Neural cell (in vitro differentiated cells): Measurements from ENCODE around the gene RNF223. TPM values are rescaled to one million over a fixed set of nuclear protein-coding genes. Genes with fewer than 3 reads are reported as not detected.

Experiments
- H2AFZ ChIP-seq: fragments of 200-600, 300-800 bp; sonication (generic), shearing (Covaris generic); 2 replicates; pipeline ENCODE4 v1.6.0; 2014; ENCODE audit warnings: low read depth, mild to moderate bottlenecking, antibody characterized with exemption, low read length, moderate library complexity
- H3F3A ChIP-seq: fragments of 200-600 bp; shearing (Covaris generic); 2 replicates; pipeline ENCODE4 v1.6.1; 2016; ENCODE audit warnings: mild to moderate bottlenecking, moderate library complexity, mixed read lengths, antibody characterized with exemption, low read length; ENCODE audit not compliant: insufficient read depth, poor library complexity, severe bottlenecking
- H3K27ac ChIP-seq: fragments of 200-600, 300-800 bp; sonication (generic), shearing (Covaris generic); 2 replicates; pipeline ENCODE4 v1.5.1; 2014; ENCODE audit warnings: mild to moderate bottlenecking, low read length, moderate library complexity
- H3K27me3 ChIP-seq: fragments of 300-800, 200-600 bp; sonication (generic), shearing (Covaris generic); 2 replicates; pipeline ENCODE4 v1.6.0; 2014; ENCODE audit warnings: mild to moderate bottlenecking, low read depth, low read length, moderate library complexity; ENCODE audit not compliant: insufficient read depth
- H3K36me3 ChIP-seq: fragments of 300-800, 200-600 bp; sonication (generic), shearing (Covaris generic); 2 replicates; pipeline ENCODE4 v1.5.1; 2014; ENCODE audit warnings: mild to moderate bottlenecking, antibody characterized with exemption, low read length, moderate library complexity; ENCODE audit not compliant: insufficient read depth
- H3K4me2 ChIP-seq: fragments of 300-800, 200-600 bp; sonication (generic), shearing (Covaris generic); 2 replicates; pipeline ENCODE4 v1.6.0; 2014; ENCODE audit warnings: mild to moderate bottlenecking, low read length
- H3K4me3 ChIP-seq: fragments of 300-800, 200-600 bp; sonication (generic), shearing (Covaris generic); 2 replicates; pipeline ENCODE4 v1.5.1; 2014; ENCODE audit warnings: mild to moderate bottlenecking, low read length, moderate library complexity
- H3K79me2 ChIP-seq: fragments of 200-600 bp; shearing (Covaris generic); replicated peaks from 2 replicates; pipeline ENCODE4 v1.6.0; 2014; ENCODE audit warnings: mild to moderate bottlenecking, low read length, moderate library complexity; ENCODE audit not compliant: insufficient read depth
- H3K9ac ChIP-seq: fragments of 300-800, 200-600 bp; sonication (generic), shearing (Covaris generic); 2 replicates; pipeline ENCODE4 v1.6.1; 2016; ENCODE audit warnings: mild to moderate bottlenecking, low read length, mixed read lengths
- H3K9me2 ChIP-seq: fragments of 200-600 bp; shearing (Covaris generic); 2 replicates; pipeline ENCODE4 v1.6.1; 2016; ENCODE audit warnings: mild to moderate bottlenecking, low read length, mixed read lengths; ENCODE audit not compliant: insufficient read depth
- H3K9me3 ChIP-seq: fragments of 200-600, 300-800 bp; sonication (generic), shearing (Covaris generic); 2 replicates; pipeline ENCODE4 v1.6.1; 2016; ENCODE audit warnings: mild to moderate bottlenecking, mixed run types, low read length, moderate library complexity, mixed read lengths
- H4K20me1 ChIP-seq: fragments of 200-600 bp; shearing (Covaris generic); 2 replicates; pipeline ENCODE4 v1.6.1; 2016; ENCODE audit warnings: mild to moderate bottlenecking, mixed run types; ENCODE audit not compliant: insufficient read depth
- EP300 ChIP-seq: fragments of 450-650 bp; conservative IDR thresholded peaks from 2 replicates; pipeline ENCODE4 v1.6.1; 2014; ENCODE audit warnings: antibody characterized with exemption, mild to moderate bottlenecking, moderate library complexity; ENCODE audit not compliant: poor library complexity, severe bottlenecking
- EZH2 ChIP-seq: fragments of 200-600, 300-800 bp; shearing (Covaris generic), sonication (generic); IDR thresholded peaks from 2 replicates; pipeline ENCODE4 v1.6.1; 2014; ENCODE audit warnings: antibody characterized with exemption, low read length, borderline replicate concordance, mild to moderate bottlenecking; ENCODE audit not compliant: insufficient read depth, poor library complexity, severe bottlenecking
- MXI1 ChIP-seq: fragments of 450-650 bp; conservative IDR thresholded peaks from 2 replicates; pipeline ENCODE4 v1.6.1; 2014; ENCODE audit warnings: antibody characterized with exemption, mild to moderate bottlenecking; ENCODE audit not compliant: poor library complexity, severe bottlenecking
- POLR2AphosphoS5 ChIP-seq: IDR thresholded peaks from 2 replicates; pipeline ENCODE4 v1.6.1; 2012
- RAD21 ChIP-seq: fragments of 450-650 bp; conservative IDR thresholded peaks from 2 replicates; pipeline ENCODE4 v1.6.1; 2014; ENCODE audit warnings: antibody characterized with exemption, mild to moderate bottlenecking, moderate library complexity
- SMC3 ChIP-seq: fragments of 450-650 bp; conservative IDR thresholded peaks from 2 replicates; pipeline ENCODE4 v1.6.1; 2014; ENCODE audit warnings: antibody characterized with exemption, mild to moderate bottlenecking, moderate library complexity; ENCODE audit not compliant: poor library complexity
- TAF1 ChIP-seq: IDR thresholded peaks from 2 replicates; pipeline ENCODE4 v1.6.1; 2012; ENCODE audit warnings: low read depth
- polyA plus RNA-seq: library from polyadenylated mRNA; depleted of rRNA; stranded (reverse); fragments of >200 nt; gene quantifications from 2 replicates; pipeline ENCODE4 v1.2.3, GENCODE V29; 2014
- TF ChIP-seq, protein P1 (sequence below): IDR thresholded peaks from 2 replicates; pipeline ENCODE4 v1.6.1; 2012; ENCODE audit warnings: borderline replicate concordance
- TF ChIP-seq, protein P2 (sequence below): fragments of 450-650 bp; IDR thresholded peaks from 2 replicates; pipeline ENCODE4 v1.5.1; 2014; ENCODE audit warnings: antibody characterized with exemption, mild to moderate bottlenecking, moderate library complexity; ENCODE audit not compliant: poor library complexity, severe bottlenecking

Gene RNF223
- polyA plus RNA-seq, 1 donor from 2014 or later = not detected

DNA sequence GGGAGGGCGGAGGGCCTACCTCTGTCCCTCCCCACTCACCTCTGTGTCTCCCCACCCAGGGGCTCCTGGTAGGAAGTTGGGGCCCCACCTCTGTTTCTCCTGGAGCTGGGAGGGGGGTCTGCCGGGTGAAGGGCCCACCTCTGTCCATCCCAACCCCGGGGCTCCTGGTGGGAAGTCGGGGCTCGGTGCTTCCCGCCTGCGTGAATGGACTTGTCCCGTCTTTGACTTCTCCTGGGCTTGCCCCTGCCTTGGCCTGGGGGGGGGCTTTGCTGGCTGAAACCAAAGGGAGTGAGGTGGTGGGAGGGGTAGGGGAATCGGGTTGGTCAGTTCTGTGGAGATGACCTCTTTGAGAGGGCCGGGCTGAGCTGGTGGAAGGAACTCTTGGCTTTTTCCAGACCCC, 48.4 kb downstream of the RNF223 start:
- no peak overlapping the region for H3K4me3 ChIP-seq
- H3F3A ChIP-seq = no peaks in the 10 kb centered on the region
- peaks cover 4% of the 10 kb centered on the region for H3K79me2 ChIP-seq
- H2AFZ ChIP-seq = no peak overlapping the region
- H3K9ac ChIP-seq = no peak overlapping the region
- H3K9me3 ChIP-seq = no peaks in the 10 kb centered on the region
- no peak overlapping the region for H3K27ac ChIP-seq
- H4K20me1 ChIP-seq = no peaks in the 10 kb centered on the region
- H3K27me3 ChIP-seq = no peaks in the 10 kb centered on the region
- TF ChIP-seq MXI1 = no peak
- no peak for TF ChIP-seq EP300
- no peak for TF ChIP-seq POLR2AphosphoS5
- TF ChIP-seq, protein P1, sequence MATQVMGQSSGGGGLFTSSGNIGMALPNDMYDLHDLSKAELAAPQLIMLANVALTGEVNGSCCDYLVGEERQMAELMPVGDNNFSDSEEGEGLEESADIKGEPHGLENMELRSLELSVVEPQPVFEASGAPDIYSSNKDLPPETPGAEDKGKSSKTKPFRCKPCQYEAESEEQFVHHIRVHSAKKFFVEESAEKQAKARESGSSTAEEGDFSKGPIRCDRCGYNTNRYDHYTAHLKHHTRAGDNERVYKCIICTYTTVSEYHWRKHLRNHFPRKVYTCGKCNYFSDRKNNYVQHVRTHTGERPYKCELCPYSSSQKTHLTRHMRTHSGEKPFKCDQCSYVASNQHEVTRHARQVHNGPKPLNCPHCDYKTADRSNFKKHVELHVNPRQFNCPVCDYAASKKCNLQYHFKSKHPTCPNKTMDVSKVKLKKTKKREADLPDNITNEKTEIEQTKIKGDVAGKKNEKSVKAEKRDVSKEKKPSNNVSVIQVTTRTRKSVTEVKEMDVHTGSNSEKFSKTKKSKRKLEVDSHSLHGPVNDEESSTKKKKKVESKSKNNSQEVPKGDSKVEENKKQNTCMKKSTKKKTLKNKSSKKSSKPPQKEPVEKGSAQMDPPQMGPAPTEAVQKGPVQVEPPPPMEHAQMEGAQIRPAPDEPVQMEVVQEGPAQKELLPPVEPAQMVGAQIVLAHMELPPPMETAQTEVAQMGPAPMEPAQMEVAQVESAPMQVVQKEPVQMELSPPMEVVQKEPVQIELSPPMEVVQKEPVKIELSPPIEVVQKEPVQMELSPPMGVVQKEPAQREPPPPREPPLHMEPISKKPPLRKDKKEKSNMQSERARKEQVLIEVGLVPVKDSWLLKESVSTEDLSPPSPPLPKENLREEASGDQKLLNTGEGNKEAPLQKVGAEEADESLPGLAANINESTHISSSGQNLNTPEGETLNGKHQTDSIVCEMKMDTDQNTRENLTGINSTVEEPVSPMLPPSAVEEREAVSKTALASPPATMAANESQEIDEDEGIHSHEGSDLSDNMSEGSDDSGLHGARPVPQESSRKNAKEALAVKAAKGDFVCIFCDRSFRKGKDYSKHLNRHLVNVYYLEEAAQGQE = no peak
- no peak for TF ChIP-seq RAD21
- no peak for TF ChIP-seq SMC3
- TF ChIP-seq, protein P2, sequence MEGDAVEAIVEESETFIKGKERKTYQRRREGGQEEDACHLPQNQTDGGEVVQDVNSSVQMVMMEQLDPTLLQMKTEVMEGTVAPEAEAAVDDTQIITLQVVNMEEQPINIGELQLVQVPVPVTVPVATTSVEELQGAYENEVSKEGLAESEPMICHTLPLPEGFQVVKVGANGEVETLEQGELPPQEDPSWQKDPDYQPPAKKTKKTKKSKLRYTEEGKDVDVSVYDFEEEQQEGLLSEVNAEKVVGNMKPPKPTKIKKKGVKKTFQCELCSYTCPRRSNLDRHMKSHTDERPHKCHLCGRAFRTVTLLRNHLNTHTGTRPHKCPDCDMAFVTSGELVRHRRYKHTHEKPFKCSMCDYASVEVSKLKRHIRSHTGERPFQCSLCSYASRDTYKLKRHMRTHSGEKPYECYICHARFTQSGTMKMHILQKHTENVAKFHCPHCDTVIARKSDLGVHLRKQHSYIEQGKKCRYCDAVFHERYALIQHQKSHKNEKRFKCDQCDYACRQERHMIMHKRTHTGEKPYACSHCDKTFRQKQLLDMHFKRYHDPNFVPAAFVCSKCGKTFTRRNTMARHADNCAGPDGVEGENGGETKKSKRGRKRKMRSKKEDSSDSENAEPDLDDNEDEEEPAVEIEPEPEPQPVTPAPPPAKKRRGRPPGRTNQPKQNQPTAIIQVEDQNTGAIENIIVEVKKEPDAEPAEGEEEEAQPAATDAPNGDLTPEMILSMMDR = no peak
- no peak for TF ChIP-seq EZH2
- no peak for TF ChIP-seq TAF1
- H3K4me2 ChIP-seq = no peak overlapping the region
- no peaks in the 10 kb centered on the region for H3K9me2 ChIP-seq
- H3K36me3 ChIP-seq = no peaks in the 10 kb centered on the region

DNA sequence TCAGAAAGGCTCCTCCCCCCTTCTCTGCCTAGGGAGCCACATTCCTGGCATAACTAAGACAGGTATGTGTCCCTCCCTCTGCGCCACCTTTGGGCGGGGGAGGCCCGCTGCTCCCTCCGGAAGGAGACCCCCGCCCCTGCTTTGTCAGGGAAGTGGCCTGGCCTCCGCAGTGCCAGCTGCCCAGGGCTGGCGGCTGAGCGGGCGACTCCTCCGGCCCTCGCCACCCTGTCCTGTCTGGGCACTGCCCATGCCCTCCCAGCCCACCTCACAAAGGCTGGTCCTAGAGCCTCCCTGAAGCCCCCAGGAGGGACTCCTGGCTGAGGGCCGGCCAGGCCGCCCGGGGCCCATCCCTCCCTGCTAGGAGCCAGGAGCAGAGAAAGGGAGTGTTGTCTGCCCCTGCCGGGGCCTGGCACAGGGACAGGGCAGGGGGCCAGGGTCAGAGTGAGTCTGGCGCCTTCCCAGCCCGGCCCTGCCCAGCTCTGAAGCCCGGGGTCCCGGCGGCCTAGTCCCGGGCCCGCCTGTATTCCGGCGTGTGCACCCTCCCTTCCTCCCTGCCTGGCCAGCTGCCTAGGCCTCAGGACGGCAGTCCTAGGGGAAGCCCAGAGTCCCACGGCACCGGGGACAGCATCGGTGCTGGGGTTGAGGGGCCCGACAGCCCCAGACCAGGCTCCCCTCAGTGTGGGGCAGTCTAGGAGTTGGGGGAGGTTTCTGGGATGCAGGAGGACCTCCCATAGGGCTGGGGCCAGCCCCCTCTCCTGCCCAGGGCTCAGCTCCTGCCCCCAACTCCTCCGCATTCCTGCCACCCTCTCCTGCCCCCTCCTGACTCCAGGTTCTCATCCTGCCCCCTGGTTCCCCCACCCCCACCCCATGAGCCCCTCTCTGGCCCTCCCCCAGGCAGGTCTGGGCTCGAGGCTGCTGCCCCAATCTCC, 49.1 kb downstream of the RNF223 start:
- Histone ChIP-seq H3K27me3 (no peaks in the 10 kb centered on the region), H3K9me2 (no peaks in the 10 kb centered on the region), H3K4me2 (no peak overlapping the region), H2AFZ (no peak overlapping the region), H3K36me3 (no peaks in the 10 kb centered on the region), H3K9me3 (no peaks in the 10 kb centered on the region), H3K27ac (no peak overlapping the region), H3K9ac (no peak overlapping the region), H3K79me2 (peaks cover 4% of the 10 kb centered on the region), H3K4me3 (no peak overlapping the region), H3F3A (no peaks in the 10 kb centered on the region), H4K20me1 (no peaks in the 10 kb centered on the region)
- TF ChIP-seq SMC3 (no peak), POLR2AphosphoS5 (no peak), MXI1 (no peak), TAF1 (no peak), RAD21 (no peak), EP300 (no peak), EZH2 (no peak)
- TF ChIP-seq, protein P2 = no peak
- TF ChIP-seq, protein P1 = no peak
